Retinal pigment epithelial cell (primary cell): ENCODE data around the gene PIP5K1B.

Experiments used
- DNase-seq: peaks from one replicate; pipeline ENCODE4 v3.0.0-alpha.2; 2010; ENCODE audit warnings: low read depth
- H3K4me3 ChIP-seq: 2 replicates; pipeline ENCODE4 v1.5.1; 2011; ENCODE audit warnings: mild to moderate bottlenecking, low read length, control low read depth, moderate library complexity
- TF ChIP-seq, protein P1 (sequence below): conservative IDR thresholded peaks from 2 replicates; pipeline ENCODE4 v1.5.1; 2011; ENCODE audit warnings: low read depth, low read length, control low read depth, inconsistent platforms

PIP5K1B gene

GRCh38 chr9:68877219-68877618 lies 172.2 kb downstream of the PIP5K1B start:
- TF ChIP-seq, protein P1, sequence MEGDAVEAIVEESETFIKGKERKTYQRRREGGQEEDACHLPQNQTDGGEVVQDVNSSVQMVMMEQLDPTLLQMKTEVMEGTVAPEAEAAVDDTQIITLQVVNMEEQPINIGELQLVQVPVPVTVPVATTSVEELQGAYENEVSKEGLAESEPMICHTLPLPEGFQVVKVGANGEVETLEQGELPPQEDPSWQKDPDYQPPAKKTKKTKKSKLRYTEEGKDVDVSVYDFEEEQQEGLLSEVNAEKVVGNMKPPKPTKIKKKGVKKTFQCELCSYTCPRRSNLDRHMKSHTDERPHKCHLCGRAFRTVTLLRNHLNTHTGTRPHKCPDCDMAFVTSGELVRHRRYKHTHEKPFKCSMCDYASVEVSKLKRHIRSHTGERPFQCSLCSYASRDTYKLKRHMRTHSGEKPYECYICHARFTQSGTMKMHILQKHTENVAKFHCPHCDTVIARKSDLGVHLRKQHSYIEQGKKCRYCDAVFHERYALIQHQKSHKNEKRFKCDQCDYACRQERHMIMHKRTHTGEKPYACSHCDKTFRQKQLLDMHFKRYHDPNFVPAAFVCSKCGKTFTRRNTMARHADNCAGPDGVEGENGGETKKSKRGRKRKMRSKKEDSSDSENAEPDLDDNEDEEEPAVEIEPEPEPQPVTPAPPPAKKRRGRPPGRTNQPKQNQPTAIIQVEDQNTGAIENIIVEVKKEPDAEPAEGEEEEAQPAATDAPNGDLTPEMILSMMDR = no peak
- DNase-seq = no peak

GRCh38 chr9:68878450-68878849 lies 173.4 kb downstream of the PIP5K1B start:
- DNase-seq = no peak
- no peak overlapping the region for H3K4me3 ChIP-seq
- TF ChIP-seq, protein P1 = no peak

More at GRCh38 chr9:68877219-68877618, 172.2 kb downstream of the PIP5K1B start:
- H3K4me3 ChIP-seq = no peak overlapping the region

DNA sequence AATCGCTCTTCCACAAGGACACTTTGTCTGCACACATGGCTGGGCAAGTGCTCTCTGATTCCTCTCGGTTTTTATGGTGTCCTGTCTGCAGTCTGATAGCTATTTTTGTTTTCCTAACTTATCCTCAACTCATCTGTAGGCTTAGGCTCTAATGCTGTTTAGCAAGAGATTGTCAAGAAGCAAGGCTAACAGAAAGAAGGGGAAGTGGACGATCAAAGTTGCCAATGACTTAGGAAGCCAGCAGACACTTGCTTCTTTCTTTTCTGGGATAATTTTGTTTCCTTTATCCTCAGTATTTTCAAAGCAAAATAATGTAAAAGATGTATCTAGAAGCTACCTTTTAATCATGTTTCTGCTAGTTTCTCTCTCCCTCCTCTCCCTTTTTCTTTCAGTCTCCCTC lies 178.2 kb downstream of the PIP5K1B start:
- TF ChIP-seq, protein P1 = no peak
- H3K4me3 ChIP-seq = no peak overlapping the region
- no peak for DNase-seq

GRCh38 chr9:68887232-68887631 lies 182.2 kb downstream of the PIP5K1B start:
- no peak for DNase-seq
- no peak overlapping the region for H3K4me3 ChIP-seq
- TF ChIP-seq, protein P1 = no peak

DNA sequence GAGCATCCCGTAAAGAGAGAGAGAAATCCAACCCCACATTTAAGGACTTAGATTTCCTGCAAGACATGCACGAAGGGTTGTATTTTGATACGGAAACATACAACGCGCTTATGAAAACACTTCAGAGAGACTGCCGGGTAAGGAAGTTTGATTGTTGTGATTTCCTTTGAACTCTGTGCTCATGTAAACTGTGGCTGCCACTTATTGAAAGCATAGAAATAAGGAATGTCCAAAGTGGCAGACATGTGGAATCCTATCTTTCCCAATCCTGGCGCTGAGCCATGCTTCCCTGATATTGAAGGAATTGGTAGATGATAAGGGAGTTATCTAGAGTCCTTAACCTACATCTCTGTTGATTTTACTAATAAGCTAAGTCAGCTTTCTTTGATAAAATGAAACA lies 189.5 kb downstream of the PIP5K1B start:
- TF ChIP-seq, protein P1 = no peak
- H3K4me3 ChIP-seq = no peak overlapping the region
- no peak for DNase-seq

DNA sequence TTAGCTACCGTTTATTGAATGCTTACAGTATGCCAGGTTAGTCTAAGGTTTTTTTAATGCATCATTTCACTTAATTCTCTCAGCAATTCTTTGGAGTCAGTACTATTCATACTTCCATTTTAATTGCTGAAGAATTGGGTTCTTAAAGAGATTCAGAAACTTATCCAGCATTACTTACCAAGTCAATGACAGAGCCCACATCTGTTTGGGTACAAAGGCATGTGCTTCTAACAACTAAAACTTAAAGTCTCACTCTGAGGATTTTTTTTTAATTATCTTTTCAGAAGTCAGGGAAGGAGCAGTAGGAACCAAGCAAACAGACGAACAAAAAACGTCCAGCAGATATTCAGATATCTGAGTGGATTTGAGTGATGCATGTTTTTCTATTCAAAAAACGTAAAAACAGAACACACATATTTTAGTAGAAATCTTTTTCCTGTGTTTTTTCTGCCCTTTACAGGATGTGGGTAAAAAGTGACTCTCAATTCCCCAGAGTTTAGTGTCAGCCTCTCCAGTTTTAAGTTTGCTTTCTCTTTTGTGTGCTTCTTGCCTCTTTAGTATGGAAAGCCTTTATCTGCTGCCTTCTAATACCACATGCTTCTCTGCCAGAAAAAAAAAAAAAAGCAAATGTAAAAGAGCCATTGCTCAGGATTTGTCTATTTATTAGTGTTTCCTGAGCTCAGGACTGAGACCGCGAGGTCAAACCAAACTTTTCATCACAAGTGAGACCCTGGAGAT lies 190.9 kb downstream of the PIP5K1B start:
- DNase-seq = no peak
- no peak overlapping the region for H3K4me3 ChIP-seq
- TF ChIP-seq, protein P1 = no peak

DNA sequence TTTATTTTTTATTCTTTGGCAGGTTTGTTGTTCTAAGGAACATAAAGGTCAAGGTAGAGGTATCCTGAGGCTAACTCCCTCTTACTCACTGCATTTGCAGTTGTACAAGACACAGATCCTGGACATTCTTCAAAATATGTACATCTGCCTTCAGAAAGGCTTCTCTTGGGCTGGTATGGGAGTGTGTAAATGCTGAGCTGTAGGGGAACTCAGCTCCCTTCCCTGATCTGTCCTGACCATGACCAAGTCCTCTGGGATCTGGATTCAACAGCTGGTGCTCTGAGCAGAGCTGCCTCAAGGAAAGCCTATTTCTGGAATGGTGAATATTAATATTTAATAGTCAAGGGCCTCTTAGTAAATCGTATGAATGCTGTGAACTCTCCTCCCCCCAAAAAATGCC lies 191.4 kb downstream of the PIP5K1B start:
- no peak for DNase-seq
- H3K4me3 ChIP-seq = no peak overlapping the region
- TF ChIP-seq, protein P1 = no peak
